Stimulated activated CD8-positive, alpha-beta memory T cell treated with anti-CD3 and anti-CD28 coated beads, Interleukin-15, amount 100 ng/mL, for 48 hours (primary cell): Measurements from ENCODE around the gene SPG7.
"Not testable (repeated sequence)": the region's sequence is repeated elsewhere in the genome, so short reads cannot be mapped to it uniquely, and the experiment has no call there.

Source experiments
- DNase-seq, 2 donors: peaks; one replicate each; pipeline ENCODE4 v3.0.0-alpha.2; 2020; ENCODE audit warnings: low read depth in 2 of 2

Gene SPG7

DNA sequence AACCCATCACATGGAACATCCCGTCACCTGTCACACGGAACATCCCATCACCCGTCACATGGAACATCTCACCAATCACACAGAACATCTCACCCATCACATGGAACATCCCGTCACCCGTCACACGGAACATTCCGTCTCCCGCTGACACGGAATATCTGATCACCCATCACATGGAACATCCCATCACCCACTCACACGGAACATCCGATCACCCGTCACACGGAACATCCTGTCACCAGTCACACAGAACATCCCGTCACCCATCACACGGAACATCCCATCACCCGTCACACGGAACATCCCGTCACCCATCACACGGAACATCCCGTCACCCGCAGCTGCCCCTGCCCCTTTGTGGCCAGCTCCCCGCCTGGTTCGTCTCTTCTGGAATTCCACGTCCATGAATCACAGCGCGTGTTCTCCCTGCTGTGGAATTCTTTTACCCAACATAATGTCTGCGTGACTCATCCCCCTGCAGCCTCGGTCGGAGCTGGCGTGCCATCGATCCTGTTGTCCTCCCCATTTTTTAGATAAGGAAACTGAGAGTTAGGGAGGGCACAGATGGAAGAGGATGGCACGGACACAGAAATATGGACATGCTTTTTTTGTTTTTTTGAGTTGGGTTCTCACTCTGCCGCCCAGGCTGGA is 73.0 kb downstream of the SPG7 start:
- no peak for DNase-seq

GRCh38 chr16:89581861-89582563 is 73.8 kb downstream of the SPG7 start:
- DNase-seq = no peak

DNA sequence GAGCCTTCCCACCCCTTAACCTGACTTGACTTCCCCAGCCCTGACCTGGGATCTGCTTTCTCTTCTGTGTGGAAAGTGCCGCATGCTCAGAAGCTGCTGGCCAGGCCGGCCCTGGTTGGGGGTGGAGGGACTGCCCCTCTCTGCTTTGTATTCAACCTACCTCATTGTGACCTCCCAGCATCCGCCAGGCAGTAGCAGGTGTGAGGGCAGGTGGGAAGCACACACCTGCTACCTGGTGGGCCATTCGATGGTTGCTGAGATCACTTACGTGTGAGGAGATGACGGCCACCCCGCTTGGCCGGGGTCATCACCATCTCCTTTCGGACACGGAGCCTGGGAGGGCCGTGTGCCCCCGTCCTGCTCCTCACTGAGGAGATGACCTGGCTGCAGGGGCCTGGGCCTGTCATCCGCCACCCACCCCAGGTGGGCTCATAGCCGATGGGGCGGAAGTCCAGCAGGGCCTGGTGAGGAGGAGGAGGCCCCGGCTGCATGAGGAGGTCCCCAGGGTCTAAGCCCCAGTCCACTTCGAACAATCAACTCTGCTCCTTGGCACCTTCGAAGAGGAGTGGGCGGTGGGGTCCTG is 74.5 kb downstream of the SPG7 start:
- no peak for DNase-seq

DNA sequence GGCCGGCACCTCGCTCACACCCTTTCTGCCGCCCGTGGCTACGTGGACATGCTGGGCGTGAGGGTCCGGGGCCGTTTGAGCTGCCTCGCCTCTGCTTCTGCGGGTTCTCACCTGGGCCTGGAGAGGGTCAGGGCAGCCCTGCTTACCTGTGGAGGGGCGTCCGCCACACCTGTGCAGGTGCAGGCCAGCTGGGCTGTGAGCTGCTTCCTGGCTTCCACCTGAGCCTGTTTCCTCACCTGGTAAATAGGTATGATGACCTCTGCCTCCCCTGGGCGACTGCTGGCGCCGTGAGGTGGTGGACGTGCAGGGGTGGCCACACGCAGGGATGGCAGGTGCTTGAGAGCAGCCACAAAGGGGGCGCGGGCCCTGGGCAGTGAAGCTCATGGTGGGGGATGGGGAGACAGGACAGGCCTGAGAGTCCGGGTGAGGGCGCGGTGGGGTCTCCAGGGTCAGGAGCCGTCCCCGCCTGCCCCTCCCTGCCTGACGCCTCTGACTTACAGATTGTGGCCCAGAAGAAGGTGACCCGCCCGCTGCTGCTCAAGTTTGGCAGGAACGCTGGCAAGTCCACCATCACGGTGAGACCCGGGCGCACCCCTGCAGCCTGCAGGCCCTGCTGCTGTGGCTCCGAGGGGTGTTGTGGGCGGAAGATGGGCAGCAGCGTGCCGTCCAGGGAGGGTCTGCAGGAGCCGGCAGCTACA is 75.1 kb downstream of the SPG7 start:
- no peak for DNase-seq

DNA sequence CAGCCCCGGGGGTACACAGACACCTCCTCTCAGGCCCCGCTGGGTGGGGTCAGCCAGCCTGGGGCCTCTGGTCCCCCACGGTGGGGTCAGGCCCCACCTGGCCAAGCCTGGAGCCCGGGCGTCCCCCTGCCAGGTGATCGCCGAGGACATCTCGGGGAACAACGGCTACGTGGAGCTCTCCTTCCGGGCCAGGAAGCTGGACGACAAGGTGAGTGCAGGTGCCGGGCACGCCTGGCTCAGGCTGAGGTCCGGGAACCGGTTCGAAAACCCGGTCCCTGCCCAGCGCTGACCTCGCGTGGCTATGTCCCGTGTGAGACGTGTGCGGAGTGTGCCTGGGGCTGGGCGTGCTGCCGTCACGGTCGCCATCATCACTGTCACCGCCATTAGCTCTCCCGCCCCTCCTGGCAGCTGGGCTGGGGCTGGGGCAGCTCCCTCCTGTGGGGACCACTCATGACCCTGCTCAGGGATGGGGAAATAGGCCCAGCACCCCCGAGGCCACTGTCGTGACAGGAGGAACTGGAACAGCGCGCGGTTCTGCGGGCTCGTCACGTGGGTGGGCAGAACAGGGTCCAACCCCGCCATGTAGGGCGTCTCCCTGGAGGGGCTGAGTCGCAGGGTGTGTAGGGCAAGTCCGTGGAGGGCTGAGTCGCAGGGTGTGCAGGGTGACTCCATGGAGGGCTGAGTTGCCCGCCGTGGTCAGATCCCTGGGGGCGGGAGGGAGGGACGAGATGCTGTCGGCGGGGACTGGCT is 75.9 kb downstream of the SPG7 start:
- DNase-seq = no peak

- DNase-seq = no peak
These were observed 76.8 kb downstream of the SPG7 start for GRCh38 chr16:89584768-89585549.

DNA sequence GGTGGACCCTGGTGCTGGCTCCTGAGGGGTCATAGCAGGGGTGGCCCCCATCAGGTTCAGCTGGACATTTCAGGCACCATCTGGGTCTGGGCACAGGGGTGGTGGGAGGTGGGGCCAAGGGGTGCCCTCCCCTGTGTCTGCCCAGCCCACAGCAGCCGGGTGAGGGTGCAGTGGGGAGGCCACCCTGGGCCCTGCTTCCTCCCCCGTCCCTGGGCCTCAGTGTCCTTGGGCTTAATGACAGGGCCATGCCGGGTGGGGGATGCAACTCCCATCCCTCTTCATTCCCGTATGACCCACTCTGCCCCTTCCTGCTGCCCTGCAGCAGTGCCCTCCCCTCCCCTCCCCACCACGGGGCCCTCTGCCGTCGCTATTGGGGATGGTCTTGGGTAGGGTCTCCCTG is 78.0 kb downstream of the SPG7 start:
- DNase-seq = no peak

DNA sequence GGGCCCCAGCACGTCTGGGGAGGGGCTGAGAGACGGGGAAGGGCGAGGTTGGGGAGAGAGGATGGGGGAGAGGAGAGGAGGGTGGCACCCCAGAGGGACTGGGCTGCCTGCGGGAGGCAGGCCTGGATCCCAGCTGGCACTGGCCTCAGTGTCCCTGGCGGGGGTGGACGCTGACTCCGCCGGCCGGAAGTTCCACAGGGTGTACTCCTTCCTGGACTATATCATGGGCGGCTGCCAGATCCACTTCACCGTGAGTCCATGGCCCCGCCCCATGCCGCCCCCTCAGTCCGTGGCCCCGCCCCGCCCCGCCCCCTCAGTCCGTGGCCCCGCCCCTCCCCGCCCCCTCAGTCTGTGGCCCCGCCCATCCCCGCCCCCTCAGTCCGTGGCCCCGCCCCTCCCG is 78.7 kb downstream of the SPG7 start:
- no peak for DNase-seq

- not testable (repeated sequence) for DNase-seq
These were observed 79.5 kb downstream of the SPG7 start for GRCh38 chr16:89587676-89588075.

DNA sequence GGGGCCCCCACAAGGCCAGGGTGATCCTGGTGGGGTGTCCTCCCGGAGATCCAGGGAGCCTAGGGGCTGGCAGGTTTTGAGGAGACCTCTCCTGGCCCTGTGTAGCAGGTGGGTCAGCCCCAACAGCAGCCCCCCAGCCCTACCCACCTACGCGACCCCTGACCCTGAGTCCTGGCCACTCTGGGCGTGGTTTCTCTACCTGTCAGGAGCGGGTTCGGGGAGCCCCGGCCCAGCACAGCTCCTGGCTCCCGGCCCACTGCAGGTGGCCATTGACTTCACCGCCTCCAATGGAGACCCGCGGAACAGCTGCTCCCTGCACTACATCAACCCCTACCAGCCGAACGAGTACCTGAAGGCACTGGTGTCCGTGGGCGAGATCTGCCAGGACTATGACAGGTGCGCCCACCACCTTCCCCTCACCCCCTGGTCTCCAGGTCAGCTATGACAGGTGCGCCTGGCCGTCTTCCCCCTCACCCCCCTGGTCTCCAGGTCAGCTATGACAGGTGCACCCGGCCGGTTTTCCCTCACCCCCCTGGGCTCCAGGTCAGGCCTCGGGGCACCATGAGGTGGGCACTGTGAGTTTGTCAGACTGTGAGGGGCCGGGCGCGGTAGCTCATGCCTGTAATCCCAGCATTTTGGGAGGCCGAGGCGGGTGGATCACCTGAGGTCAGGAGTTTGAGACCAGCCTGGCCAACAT is 80.4 kb downstream of the SPG7 start:
- DNase-seq = no peak

GRCh38 chr16:89589241-89589926 is 81.2 kb downstream of the SPG7 start:
- DNase-seq = no peak

DNA sequence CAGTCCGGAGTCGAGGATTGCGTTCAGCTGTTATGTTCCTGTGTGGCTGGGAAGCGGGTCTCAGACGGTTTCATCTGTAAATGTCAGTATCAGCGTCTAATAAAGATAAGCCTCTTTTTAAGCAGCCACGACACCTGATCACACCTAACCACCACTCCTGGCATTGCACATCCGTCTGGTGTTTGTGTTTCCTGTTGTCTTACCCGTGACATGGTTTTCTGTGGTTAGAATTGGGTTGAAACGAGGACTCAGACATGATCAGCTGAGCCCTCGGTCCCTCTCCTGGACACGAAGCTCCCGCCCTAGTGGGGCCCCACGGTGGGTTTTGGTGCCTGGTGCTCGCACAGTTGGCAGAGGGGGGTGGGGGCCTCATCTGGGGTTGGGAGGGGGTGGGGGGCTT is 85.6 kb downstream of the SPG7 start:
- DNase-seq = no peak

- DNase-seq = no peak
These were observed 87.3 kb downstream of the SPG7 start for GRCh38 chr16:89595330-89596060.

DNA sequence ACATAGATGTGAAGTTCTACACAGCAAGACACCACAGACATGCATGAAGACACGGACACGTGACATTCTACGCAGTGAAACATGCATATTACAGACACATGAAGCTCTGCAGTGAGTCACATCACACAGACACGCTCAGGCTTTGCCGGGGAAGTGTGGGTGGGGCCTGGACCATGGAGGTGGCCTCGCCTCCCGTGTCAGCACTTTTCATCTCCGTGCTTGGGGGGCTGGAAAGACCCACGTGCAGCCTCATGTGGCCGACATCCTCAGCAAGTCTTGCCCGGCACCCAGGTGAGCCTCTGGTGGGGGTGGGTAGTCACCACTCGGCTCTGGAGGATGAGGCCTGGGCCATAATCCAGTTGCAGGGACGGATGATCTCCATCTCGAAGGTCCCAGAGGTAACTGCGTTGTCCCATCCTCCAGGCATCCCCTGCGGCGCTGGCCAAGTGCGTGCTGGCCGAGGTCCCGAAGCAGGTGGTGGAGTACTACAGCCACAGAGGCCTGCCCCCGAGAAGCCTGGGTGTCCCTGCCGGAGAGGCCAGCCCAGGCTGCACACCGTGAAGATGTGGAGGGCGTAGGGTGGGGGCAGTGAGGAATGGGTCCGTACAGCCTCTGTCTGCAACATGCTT is 88.0 kb downstream of the SPG7 start:
- no peak for DNase-seq

- DNase-seq = no peak
These were observed 88.9 kb downstream of the SPG7 start for GRCh38 chr16:89596957-89597649.

DNA sequence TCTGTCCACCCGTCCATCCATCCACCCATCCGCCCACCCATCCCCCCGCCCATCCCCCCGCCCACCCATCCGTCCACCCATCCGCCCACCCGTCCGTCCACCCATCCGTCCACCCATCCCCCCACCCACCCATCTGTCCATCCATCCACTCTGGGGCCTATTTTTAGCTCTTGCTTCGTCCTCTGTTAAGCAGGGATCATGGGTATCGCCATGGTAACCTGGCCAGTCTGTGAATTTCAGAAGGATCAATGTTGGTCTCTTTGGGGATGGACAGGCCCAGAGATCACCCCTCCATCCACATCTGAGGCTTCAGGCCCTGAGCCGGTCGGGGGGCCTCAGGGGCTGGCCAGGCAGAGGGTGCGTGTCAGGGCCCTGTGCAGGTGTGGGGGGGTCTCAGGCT is 90.0 kb downstream of the SPG7 start:
- no peak for DNase-seq

GRCh38 chr16:89599451-89599858 is 91.3 kb downstream of the SPG7 start:
- DNase-seq = peak in 1 of 2 donors; percentile 23

DNA sequence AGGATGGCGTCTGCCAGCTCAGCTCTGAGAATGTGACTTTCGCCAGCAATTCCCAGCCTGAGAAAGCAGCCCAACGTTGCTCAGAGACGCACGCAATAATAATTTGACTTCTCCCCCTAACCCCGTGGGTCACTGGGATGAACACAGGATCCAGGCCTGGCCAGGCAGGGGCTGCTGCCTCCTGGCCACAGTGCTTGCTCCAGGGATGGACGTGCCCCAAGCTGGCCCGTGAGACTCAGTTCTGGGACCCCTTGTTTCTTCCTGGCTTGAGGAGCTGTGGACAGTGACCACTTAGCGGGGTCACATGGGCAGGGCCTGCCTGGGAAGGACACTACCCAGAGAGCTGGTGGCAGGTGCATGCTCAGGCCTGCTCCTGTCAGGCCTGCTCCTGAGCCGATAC is 91.7 kb downstream of the SPG7 start:
- no peak for DNase-seq
